ENCODE results near the gene PKN3.

DNA sequence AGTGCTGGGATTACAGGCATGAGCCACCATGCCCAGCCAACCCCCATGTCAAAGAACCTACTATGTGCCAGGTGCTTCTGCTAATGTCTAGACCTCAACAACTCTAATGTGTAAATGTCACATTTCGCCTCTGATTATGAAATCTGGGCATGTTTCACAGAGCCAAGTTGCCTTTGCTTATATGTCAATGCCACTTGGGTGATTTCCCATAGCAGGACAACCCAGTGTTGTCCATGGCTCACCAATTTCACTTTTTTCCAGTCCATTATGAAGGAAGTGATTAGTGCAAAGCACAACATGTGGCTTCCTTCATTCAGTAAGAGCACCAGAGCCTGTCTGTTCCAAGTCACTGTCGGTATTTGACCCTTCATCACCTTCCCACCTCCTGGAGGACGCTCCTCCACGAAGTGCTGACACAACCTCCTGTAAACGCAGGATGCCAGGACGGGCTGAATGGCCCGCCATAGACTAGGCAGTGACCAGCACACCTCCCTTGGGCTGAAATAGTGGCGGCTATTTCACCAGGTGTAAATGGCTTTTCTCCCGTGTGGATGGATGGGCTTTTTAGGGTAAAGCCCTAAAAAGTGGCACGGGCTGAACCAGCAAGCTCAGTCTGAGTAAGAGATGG is 962 bp upstream of the PKN3 start:
- TF ChIP-seq, protein P1, sequence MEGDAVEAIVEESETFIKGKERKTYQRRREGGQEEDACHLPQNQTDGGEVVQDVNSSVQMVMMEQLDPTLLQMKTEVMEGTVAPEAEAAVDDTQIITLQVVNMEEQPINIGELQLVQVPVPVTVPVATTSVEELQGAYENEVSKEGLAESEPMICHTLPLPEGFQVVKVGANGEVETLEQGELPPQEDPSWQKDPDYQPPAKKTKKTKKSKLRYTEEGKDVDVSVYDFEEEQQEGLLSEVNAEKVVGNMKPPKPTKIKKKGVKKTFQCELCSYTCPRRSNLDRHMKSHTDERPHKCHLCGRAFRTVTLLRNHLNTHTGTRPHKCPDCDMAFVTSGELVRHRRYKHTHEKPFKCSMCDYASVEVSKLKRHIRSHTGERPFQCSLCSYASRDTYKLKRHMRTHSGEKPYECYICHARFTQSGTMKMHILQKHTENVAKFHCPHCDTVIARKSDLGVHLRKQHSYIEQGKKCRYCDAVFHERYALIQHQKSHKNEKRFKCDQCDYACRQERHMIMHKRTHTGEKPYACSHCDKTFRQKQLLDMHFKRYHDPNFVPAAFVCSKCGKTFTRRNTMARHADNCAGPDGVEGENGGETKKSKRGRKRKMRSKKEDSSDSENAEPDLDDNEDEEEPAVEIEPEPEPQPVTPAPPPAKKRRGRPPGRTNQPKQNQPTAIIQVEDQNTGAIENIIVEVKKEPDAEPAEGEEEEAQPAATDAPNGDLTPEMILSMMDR (IDR thresholded peaks at IDR 0.05; ENCODE audit: low read length), result no peak
- no peak for TF ChIP-seq EZH2 (IDR thresholded peaks at IDR 0.05; ENCODE audit: borderline replicate concordance, low read length)

Measured in OCI-LY1 (cell line).